GM21367 (cell line): ENCODE data around the gene BFAR.
"Not testable (repeated sequence)": the region's sequence is repeated elsewhere in the genome, so short reads cannot be mapped to it uniquely, and the experiment has no call there.

Experiments used
- ATAC-seq: cut with Tn5 transposase; IDR thresholded peaks from one replicate; pipeline ENCODE4 v1.9.1; 2021; ENCODE audit not compliant: unreplicated experiment

Gene BFAR

GRCh38 chr16:14685870-14686793, 53.4 kb downstream of the BFAR start:
- not testable (repeated sequence) for ATAC-seq

DNA sequence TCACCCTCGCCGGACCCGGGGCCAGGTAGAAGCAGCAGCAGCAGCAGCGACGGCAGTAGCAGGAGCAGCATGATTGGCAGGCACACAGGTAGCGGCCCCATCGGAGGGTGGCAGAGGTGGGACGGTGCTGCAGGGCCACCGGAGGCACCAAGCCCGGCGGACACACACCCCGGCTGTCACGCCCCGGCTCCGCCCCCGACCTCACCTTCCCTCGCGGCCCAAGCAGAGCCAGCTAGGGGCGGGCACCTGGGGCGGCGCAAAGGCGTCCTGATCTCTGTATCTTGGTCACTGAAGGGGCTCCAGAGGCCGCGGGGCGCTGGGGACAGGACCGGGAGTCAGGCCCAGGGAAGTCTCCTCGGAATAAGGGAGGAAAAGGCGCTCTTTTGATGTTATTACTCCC, 61.4 kb downstream of the BFAR start, which contains the start of gene PLA2G10:
Gene PLA2G10, minus strand, starts transcription at position 180 of the 400 bp plus-strand sequence. Its CDS starts 79 bp downstream, at position 101.
- ATAC-seq: not testable (repeated sequence)

DNA sequence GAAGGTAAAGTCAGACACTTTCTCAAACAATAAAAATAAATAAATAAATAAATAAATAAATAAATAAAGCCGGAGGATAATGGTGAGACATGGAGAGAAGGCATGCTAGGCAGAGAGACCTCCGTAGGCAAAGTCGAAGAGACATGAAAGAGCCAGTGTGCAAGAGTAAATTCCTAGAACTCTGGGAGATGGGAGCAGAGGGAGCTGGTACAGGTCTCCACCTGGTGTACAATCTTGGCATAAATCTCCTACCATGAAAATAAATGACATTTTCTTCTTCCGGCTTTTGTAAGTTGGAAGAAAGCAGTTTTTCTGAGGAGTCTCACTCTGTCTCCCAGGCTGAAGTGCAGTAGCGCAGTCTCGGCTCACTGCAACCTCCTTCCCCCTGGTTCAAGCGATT, 69.1 kb downstream of the BFAR start:
- ATAC-seq: not testable (repeated sequence)

DNA sequence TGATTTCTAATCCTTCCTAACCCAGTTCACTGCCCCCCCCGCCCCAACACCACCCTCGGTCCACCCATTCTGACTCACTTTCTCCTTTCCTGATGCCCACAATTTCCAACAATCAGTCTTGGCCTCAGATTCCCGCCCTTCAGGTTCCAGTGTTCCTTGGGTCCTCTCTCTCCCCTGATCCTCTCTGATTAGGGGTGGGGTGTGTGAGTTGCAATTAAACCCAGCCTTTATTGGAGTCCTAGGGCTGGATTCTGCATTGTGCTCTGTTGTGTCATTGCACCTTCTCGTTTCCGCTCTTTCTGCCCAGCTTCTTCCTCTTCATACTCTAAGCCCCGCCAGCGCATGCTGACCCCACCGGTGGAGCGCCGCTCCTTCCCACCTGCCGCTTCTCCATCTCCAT, 69.9 kb downstream of the BFAR start:
- ATAC-seq: not testable (repeated sequence)

DNA sequence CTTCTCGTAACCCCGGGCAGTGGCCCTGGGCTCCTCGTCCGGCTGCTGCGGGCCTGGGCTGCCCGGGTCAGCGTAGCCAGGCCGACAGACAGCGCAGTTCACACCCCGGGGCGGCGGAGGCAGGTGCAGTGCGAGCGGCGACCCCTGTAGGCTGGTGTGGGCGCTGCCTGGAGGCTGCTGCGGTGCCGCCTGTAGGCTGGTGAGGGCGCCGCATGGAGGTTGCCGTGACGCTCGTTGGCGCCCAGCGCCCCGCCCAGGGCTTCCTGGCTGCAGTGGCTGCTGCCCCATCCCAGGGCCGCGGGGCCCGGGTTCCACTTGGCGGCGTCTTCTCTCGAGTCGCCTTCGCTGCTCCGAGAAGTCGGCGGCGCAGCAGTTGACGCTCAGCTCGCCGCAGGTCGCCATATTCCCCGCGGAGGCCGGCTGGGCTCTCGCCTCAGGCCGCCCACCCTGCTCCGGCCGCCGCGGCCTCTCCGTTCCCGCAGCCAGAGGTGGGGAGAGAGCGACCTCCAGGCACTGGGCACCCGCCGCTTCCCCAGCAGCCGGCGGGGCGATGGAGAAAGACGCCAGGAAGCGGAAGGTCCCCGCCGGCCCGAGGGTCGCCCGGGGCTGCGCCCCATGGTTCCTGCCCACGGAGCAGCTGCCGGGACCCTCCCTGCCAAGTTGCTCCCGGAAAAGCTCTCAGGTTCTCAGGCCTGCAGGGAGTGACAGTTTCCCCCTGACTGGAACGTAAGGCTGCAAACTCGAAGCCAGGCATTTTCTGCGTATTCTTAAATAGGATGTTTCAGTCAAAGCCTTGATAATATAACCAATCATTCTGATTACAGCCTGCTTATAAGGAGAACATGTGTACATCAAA, 70.6 kb downstream of the BFAR start, which contains the start of gene NPIPA3:
Gene NPIPA3, plus strand, starts transcription at position 256 of the 856 bp plus-strand sequence. CDS start 5,533 bp downstream, outside the sequence.
- ATAC-seq: peak; percentile 96
